ENCODE data around the gene MS4A4E.
A peak's percentile ranks its signal among the peaks of the same experiment; 100 is the strongest.

MS4A4E gene

DNA sequence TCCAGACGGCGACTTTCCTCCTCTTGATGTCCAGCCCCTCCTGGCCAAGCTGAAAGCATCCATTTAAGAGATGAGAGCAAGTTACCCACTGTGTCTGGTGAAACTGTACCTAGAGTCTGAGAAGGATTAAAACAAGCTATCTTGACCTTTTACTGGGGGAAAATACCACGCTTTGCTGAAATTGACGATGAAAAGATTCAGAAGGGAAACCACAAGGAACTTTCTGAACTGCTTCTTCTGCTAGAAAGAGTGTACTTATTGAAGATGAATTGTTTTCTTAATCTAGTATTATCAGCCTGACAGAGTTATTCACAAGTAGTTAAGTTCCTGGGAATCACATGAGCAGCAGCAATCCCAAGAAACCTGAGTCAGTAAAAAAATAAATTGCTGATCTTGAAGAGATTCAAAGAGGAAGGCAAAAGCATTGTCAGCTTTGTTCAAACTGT lies 47.0 kb downstream of the MS4A4E start:
- CTCF ChIA-PET = no interaction called here
- H3K36me3 ChIP-seq (ENCODE audit: control insufficient read depth in 2 of 2, insufficient read depth in 1 of 2, low read length in 2 of 2) = no peaks in the 10 kb centered on the region
- H3K9me3 ChIP-seq (ENCODE audit: control insufficient read depth, insufficient read depth, low read depth, low read length) = no peaks in the 10 kb centered on the region
- no peak overlapping the region for H3K27ac ChIP-seq (ENCODE audit: extremely low read depth, low read depth, low read length)
- no peaks in the 10 kb centered on the region for H3K4me1 ChIP-seq (ENCODE audit: control insufficient read depth, insufficient read depth, low read length)
- TF ChIP-seq KLF16 (tag by site-specific recombination; IDR thresholded peaks at IDR 0.05) (no peak), ZSCAN23 (tag by site-specific recombination; IDR thresholded peaks at IDR 0.05) (no peak), ZNF335 (tag by site-specific recombination; conservative IDR thresholded peaks at IDR 0.05) (no peak), ZNF37A (tag by site-specific recombination; IDR thresholded peaks at IDR 0.05) (no peak), ZFP37 (tag by site-specific recombination; IDR thresholded peaks at IDR 0.05) (no peak)
- TF ChIP-seq, protein P1, sequence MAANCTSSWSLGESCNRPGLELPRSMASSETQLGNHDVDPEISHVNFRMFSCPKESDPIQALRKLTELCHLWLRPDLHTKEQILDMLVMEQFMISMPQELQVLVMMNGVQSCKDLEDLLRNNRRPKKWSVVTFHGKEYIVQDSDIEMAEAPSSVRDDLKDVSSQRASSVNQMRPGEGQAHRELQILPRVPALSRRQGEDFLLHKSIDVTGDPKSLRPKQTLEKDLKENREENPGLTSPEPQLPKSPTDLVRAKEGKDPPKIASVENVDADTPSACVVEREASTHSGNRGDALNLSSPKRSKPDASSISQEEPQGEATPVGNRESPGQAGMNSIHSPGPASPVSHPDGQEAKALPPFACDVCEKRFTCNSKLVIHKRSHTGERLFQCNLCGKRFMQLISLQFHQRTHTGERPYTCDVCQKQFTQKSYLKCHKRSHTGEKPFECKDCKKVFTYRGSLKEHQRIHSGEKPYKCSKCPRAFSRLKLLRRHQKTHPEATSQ (tag by site-specific recombination; IDR thresholded peaks at IDR 0.05) = no peak
- TF ChIP-seq, protein P2, sequence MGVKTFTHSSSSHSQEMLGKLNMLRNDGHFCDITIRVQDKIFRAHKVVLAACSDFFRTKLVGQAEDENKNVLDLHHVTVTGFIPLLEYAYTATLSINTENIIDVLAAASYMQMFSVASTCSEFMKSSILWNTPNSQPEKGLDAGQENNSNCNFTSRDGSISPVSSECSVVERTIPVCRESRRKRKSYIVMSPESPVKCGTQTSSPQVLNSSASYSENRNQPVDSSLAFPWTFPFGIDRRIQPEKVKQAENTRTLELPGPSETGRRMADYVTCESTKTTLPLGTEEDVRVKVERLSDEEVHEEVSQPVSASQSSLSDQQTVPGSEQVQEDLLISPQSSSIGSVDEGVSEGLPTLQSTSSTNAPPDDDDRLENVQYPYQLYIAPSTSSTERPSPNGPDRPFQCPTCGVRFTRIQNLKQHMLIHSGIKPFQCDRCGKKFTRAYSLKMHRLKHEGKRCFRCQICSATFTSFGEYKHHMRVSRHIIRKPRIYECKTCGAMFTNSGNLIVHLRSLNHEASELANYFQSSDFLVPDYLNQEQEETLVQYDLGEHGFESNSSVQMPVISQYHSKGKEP (tag by site-specific recombination; IDR thresholded peaks at IDR 0.05) = no peak
- TF ChIP-seq, protein P3, sequence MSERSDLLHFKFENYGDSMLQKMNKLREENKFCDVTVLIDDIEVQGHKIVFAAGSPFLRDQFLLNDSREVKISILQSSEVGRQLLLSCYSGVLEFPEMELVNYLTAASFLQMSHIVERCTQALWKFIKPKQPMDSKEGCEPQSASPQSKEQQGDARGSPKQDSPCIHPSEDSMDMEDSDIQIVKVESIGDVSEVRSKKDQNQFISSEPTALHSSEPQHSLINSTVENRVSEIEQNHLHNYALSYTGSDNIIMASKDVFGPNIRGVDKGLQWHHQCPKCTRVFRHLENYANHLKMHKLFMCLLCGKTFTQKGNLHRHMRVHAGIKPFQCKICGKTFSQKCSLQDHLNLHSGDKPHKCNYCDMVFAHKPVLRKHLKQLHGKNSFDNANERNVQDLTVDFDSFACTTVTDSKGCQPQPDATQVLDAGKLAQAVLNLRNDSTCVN (tag by site-specific recombination; optimal IDR thresholded peaks at IDR 0.05) = no peak
- TF ChIP-seq, protein P4, sequence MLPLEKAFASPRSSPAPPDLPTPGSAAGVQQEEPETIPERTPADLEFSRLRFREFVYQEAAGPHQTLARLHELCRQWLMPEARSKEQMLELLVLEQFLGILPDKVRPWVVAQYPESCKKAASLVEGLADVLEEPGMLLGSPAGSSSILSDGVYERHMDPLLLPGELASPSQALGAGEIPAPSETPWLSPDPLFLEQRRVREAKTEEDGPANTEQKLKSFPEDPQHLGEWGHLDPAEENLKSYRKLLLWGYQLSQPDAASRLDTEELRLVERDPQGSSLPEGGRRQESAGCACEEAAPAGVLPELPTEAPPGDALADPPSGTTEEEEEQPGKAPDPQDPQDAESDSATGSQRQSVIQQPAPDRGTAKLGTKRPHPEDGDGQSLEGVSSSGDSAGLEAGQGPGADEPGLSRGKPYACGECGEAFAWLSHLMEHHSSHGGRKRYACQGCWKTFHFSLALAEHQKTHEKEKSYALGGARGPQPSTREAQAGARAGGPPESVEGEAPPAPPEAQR (tag by site-specific recombination; IDR thresholded peaks at IDR 0.05) = no peak
- H3K4me3 ChIP-seq (ENCODE audit: low read depth, low read length) = no peak overlapping the region
- POLR2A ChIA-PET = no interaction called here

DNA sequence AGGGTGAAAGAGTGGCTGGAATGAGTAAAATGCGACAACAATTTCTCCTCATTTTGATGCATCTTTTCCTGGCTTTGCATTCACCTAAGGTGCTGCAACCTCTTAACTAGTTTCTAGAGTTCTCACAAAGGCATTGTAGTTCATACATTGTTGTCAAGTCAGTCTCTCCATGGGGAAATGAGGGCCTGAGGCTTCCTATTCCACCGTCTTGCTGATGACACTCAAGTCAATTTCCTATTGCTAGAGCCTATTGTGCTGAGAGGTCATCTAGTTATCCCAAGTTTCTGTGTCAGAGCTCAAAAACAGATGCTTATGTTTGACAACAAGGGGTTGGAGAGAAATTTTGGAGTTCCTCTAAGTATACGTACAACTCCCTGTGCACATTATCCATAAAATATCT lies 48.4 kb downstream of the MS4A4E start:
- TF ChIP-seq ZNF76 (tag by site-specific recombination; IDR thresholded peaks at IDR 0.05; ENCODE audit: borderline replicate concordance, low read depth) (no peak), ZNF274 (IDR thresholded peaks at IDR 0.05; ENCODE audit: low read length) (no peak), ZNF274 (tag by site-specific recombination; IDR thresholded peaks at IDR 0.05; ENCODE audit: borderline replicate concordance) (no peak), ZEB2 (tag by site-specific recombination; IDR thresholded peaks at IDR 0.05) (no peak), ZSCAN30 (tag by site-specific recombination; IDR thresholded peaks at IDR 0.05) (no peak), ZNF670 (tag by site-specific recombination; IDR thresholded peaks at IDR 0.05; ENCODE audit: low read depth) (no peak), ZNF830 (tag by site-specific recombination; IDR thresholded peaks at IDR 0.05; ENCODE audit: low read depth) (no peak), ZNF558 (tag by site-specific recombination; IDR thresholded peaks at IDR 0.05) (no peak), ZNF473 (tag by site-specific recombination; IDR thresholded peaks at IDR 0.05) (no peak), ZNF658 (tag by site-specific recombination; IDR thresholded peaks at IDR 0.05) (no peak), ZXDB (tag by site-specific recombination; IDR thresholded peaks at IDR 0.05) (no peak), ZNF138 (tag by site-specific recombination; IDR thresholded peaks at IDR 0.05; ENCODE audit: borderline replicate concordance) (no peak)
- TF ChIP-seq, protein P5, sequence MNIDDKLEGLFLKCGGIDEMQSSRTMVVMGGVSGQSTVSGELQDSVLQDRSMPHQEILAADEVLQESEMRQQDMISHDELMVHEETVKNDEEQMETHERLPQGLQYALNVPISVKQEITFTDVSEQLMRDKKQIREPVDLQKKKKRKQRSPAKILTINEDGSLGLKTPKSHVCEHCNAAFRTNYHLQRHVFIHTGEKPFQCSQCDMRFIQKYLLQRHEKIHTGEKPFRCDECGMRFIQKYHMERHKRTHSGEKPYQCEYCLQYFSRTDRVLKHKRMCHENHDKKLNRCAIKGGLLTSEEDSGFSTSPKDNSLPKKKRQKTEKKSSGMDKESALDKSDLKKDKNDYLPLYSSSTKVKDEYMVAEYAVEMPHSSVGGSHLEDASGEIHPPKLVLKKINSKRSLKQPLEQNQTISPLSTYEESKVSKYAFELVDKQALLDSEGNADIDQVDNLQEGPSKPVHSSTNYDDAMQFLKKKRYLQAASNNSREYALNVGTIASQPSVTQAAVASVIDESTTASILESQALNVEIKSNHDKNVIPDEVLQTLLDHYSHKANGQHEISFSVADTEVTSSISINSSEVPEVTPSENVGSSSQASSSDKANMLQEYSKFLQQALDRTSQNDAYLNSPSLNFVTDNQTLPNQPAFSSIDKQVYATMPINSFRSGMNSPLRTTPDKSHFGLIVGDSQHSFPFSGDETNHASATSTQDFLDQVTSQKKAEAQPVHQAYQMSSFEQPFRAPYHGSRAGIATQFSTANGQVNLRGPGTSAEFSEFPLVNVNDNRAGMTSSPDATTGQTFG (tag by site-specific recombination; IDR thresholded peaks at IDR 0.05; ENCODE audit: borderline replicate concordance) = no peak
- TF ChIP-seq, protein P6, sequence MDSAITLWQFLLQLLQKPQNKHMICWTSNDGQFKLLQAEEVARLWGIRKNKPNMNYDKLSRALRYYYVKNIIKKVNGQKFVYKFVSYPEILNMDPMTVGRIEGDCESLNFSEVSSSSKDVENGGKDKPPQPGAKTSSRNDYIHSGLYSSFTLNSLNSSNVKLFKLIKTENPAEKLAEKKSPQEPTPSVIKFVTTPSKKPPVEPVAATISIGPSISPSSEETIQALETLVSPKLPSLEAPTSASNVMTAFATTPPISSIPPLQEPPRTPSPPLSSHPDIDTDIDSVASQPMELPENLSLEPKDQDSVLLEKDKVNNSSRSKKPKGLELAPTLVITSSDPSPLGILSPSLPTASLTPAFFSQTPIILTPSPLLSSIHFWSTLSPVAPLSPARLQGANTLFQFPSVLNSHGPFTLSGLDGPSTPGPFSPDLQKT (IDR thresholded peaks at IDR 0.05; ENCODE audit: borderline replicate concordance, low read depth, low read length) = no peak
- TF ChIP-seq, protein P7, sequence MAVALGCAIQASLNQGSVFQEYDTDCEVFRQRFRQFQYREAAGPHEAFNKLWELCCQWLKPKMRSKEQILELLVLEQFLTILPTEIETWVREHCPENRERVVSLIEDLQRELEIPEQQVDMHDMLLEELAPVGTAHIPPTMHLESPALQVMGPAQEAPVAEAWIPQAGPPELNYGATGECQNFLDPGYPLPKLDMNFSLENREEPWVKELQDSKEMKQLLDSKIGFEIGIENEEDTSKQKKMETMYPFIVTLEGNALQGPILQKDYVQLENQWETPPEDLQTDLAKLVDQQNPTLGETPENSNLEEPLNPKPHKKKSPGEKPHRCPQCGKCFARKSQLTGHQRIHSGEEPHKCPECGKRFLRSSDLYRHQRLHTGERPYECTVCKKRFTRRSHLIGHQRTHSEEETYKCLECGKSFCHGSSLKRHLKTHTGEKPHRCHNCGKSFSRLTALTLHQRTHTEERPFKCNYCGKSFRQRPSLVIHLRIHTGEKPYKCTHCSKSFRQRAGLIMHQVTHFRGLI (tag by site-specific recombination; IDR thresholded peaks at IDR 0.05) = no peak
- Histone ChIP-seq H3K9me3 (ENCODE audit: control insufficient read depth, insufficient read depth, low read depth, low read length) (no peaks in the 10 kb centered on the region), H3K4me1 (ENCODE audit: control insufficient read depth, insufficient read depth, low read length) (no peaks in the 10 kb centered on the region), H3K36me3 (ENCODE audit: control insufficient read depth in 2 of 2, insufficient read depth in 1 of 2, low read length in 2 of 2) (no peaks in the 10 kb centered on the region), H3K4me3 (ENCODE audit: low read depth, low read length) (no peak overlapping the region), H3K27ac (ENCODE audit: extremely low read depth, low read depth, low read length) (peak overlapping the region; percentile 1; the same call in 1 of the 2 replicates)
- CTCF ChIA-PET = interaction anchor here (0.6 to 2.0 kb wide), 3 partner anchors 9 to 35 kb away, joined by 3 to 5 read pairs (median 3); no protein-coding TSS in a partner anchor
- POLR2A ChIA-PET = no interaction called here

All from HEK293 (cell line).